SK-N-MC (cell line): ENCODE results near the gene FILIP1L.

Experiments used
- EZH2 ChIP-seq: fragments of 200-600 bp; sonication (generic); IDR thresholded peaks from one replicate; pipeline ENCODE4 v1.6.1; 2017; ENCODE audit warnings: antibody characterized with exemption
- FOXP2 ChIP-seq: optimal IDR thresholded peaks from 2 replicates; pipeline ENCODE3; 2011; ENCODE audit warnings: mild to moderate bottlenecking, moderate library complexity; ENCODE audit not compliant: insufficient read depth; ENCODE audit errors: extremely low read length, control extremely low read depth
- POLR2AphosphoS5 ChIP-seq: IDR thresholded peaks from 2 replicates; pipeline ENCODE4 v1.6.1; 2012; ENCODE audit warnings: mild to moderate bottlenecking, low read depth, low read length, borderline replicate concordance

GRCh38 chr3:100001526-100002270 is 112.6 kb downstream of the FILIP1L start:
- TF ChIP-seq FOXP2 (no peak), EZH2 (no peak), POLR2AphosphoS5 (no peak)
